HFF-Myc (cell line): ENCODE results near the gene PLEKHG4B.
"Not testable (repeated sequence)": the region's sequence is repeated elsewhere in the genome, so short reads cannot be mapped to it uniquely, and the experiment has no call there.

ENCODE experiments used
- DNase-seq: peaks from one replicate; pipeline ENCODE4 v3.0.0-alpha.2; 2011; ENCODE audit warnings: low read depth; ENCODE audit errors: extremely low read depth
- H3K4me3 ChIP-seq: replicated peaks from 2 replicates; pipeline ENCODE4 v1.5.1; 2011; ENCODE audit warnings: low read depth, mild to moderate bottlenecking, control low read depth, low read length
- TF ChIP-seq, protein P1 (sequence below): IDR thresholded peaks from 2 replicates; pipeline ENCODE4 v1.5.1; 2012; ENCODE audit warnings: mild to moderate bottlenecking, low read depth, low read length, control low read depth; ENCODE audit errors: missing control alignments

The PLEKHG4B gene

DNA sequence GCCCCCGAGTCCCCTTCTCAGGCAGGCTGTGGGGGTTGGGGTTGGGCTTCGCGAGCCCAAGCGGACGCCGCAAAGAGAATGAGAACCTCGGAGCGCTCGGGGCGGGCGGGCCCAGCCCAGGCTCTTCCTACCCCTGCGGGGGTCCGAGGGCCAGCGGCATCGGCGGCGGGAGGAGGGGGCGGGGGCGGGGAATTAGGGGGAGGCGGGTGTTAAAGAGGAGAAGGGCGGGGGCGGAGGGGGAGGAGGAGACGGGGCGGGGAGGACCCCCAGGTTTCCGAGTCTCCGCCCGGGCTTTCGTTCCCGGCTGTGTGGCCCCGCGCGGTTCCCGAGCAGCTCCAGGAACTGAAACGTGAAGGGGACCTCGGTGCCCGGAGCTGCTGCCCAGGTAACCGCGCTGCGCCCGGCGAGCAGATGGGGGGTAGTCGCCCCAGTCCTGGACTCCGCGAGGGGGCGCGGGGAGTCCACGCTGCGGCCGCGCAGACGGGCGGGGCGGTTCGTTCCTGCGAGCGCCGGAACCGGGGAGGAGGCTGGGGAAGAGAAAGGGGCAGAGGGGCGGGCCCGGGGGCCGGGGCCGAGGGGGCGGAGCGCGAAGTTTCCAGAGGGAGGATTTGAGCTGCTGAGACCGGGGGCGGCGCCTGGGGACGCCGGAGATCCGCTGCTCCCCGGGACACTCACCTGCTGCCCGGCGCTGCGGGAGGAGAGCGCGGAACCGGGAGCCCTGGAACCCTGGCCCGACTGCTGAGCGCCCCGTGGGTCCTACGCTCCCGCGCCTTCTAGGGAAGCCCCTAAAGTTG lies 38.4 kb upstream of the PLEKHG4B start:
- no peak for DNase-seq
- TF ChIP-seq, protein P1, sequence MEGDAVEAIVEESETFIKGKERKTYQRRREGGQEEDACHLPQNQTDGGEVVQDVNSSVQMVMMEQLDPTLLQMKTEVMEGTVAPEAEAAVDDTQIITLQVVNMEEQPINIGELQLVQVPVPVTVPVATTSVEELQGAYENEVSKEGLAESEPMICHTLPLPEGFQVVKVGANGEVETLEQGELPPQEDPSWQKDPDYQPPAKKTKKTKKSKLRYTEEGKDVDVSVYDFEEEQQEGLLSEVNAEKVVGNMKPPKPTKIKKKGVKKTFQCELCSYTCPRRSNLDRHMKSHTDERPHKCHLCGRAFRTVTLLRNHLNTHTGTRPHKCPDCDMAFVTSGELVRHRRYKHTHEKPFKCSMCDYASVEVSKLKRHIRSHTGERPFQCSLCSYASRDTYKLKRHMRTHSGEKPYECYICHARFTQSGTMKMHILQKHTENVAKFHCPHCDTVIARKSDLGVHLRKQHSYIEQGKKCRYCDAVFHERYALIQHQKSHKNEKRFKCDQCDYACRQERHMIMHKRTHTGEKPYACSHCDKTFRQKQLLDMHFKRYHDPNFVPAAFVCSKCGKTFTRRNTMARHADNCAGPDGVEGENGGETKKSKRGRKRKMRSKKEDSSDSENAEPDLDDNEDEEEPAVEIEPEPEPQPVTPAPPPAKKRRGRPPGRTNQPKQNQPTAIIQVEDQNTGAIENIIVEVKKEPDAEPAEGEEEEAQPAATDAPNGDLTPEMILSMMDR: no peak
- peak overlapping the region; percentile 40 for H3K4me3 ChIP-seq

DNA sequence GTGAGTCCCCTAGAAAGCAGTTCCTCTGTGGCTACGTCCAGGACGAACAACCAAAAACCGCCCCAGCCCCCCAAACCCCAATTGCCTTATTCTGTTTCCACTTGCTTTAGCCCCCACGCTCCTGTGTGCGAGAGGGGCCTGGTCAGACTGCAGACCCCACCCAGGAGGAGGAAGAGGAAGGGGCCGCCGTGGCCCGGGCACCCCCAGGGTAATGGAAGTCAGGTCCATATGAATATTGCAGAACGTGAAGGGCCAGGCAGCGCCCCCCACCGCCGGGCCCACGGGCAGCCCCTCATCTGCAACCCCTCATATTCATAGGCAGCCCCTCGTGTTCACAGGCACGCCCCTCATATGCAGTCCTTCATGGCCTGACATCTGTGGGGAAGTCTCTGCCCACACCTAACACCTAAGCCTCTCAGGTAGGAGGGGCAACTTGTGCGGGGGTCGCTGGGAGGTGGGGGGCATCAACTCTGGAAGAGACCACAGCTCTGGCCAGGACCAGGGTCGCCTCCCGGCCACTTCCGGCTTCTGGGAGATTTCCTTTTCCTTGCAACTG lies 37.7 kb upstream of the PLEKHG4B start:
- H3K4me3 ChIP-seq: peak overlapping the region; percentile 40
- TF ChIP-seq, protein P1: no peak

DNA sequence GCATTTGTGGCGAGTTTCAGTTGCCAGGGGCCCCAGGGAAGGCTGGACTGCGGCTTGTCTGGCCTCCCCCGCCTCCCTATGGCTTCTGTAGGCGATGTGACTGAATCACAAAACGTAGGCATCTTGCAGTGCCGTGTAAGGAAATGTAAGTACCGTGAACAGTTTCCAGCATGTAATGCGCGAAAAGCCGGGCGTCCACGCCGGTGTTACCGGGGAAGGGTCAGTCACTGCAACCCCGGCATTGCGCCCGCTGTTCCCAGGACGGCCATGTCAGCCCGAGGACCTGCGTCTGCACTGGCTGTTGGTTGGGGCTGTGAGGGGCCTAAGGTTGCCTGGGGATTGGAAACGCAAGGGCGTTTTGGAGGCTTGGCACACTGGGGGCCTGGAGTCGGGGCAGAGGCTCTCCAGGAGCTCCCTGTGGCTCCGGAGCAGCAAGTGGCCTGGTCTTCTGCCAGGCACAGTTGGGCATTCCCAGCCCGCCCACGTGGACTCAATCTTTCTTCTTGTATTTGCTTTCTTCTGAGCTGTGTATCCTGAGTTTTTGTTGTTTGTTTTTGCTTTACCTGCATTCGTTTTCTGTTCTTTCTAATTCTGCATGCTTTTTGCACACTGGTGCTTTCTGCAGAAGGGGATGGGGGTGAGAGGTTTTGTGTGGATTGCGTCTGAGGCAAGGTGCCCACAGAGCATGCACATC lies 36.9 kb upstream of the PLEKHG4B start:
- DNase-seq: no peak
- TF ChIP-seq, protein P1: no peak
- H3K4me3 ChIP-seq: no peak overlapping the region

More for the DNA sequence above, 37.7 kb upstream of the PLEKHG4B start:
- no peak for DNase-seq

DNA sequence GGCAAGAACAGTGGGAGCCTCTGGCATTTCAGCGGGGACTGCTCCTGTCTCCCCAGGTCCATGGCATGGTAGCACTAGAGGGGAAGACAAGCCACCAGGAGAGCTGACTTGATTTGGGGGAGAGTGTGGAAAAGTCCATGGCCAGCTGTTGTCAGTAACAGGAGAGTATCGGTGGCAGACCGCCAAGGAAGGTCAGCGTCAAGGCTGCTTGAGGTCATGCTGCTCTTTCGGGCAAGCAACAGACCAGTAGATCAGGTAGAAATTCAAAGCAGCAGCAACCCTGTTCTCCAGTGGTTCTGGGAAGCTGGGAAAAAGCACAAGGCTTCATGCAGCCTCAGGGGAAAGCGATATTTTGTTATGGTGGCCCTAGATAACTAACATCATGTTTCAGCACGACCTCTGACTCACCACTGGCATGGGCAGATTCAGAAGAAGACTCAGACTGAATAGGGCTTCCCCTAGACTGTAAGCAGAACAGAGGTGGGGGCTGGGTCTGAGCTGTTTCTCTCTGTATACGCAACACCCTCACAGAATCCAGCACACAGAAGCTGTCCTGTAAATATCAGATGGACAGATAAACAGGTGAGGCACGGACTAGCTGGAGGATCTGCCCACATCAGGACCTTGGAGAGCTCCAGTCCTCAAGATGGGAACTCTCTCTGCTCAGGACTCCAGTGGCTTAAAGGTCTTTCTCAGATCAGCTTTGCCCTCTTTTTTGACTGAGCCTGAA lies 35.2 kb upstream of the PLEKHG4B start:
- peak; percentile 24 for DNase-seq
- TF ChIP-seq, protein P1: no peak
- H3K4me3 ChIP-seq: no peak overlapping the region

DNA sequence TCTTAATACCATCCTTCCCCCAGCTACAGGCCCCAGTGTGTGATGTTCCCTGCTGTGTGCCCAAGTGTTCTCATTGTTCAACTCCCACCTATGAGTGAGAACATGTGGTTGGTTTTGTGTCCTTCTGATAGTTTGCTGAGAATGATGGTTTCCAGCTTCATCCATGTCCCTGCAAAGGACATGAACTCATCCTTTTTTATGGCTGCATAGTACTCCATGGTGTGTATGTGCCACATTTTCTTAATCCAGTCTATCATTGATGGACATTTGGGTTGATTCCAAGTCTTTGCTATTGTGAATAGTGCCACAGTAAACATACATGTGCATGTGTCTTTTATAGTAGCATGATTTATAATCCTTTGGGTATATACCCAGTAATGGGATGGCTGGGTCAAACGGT lies 31.7 kb upstream of the PLEKHG4B start:
- DNase-seq, H3K4me3 ChIP-seq: not testable (repeated sequence)

DNA sequence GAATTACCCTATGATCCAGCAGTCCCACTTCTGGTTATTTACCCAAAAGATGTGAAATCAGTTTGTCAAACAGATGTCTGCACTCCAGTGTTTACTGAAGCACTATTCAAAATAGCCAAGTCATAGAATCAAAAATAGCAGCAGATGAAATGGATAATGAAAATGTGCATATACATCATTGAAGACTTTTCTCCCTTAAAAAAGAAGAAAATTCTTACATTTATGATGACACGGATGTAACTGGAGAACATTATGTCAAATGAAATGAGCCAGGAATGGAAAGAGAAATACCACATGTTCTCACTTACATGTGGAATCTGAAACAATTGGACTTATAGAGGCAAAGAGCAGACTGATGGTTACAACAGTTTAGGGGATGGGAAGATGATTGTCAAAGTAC lies 21.5 kb upstream of the PLEKHG4B start:
- no peak for DNase-seq
- TF ChIP-seq, protein P1: no peak
- no peak overlapping the region for H3K4me3 ChIP-seq

DNA sequence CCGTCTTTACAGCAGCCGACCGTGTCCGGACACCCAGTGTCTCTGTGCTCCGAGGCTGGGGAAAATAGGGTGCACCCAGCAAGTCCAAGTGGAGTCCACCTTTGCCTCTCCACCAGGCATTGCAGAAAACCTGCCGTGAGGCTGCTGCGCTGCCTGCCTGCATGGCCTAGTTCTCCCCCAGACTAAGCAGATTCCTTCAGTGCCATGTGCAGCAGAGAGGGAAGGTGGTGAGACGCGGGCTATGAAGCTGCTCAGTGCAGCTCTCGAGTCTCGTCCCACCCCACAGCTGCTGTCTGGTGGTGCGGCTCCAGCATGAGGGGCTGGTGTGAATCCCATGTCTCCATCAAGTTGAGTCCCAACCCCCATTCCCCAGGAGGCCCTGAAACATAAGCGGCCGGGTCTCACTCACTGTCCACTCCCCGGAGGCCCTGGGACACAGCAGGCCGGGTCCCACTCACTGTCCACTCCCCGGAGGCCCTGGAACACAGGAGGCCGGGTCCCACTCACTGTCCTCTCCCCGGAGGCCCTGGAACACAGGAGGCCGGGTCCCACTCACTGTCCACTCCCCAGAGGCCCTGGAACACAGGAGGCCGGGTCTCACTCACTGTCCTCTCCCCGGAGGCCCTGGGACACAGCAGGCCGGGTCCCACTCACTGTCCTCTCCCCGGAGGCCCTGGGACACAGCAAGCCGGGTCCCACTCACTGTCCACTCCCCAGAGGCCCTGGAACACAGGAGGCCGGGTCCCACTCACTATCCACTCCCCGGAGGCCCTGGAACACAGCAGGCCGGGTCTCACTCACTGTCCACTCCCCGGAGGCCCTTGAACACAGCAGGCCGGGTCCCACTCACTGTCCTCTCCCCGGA lies 19.4 kb upstream of the PLEKHG4B start:
- not testable (repeated sequence) for DNase-seq, H3K4me3 ChIP-seq

DNA sequence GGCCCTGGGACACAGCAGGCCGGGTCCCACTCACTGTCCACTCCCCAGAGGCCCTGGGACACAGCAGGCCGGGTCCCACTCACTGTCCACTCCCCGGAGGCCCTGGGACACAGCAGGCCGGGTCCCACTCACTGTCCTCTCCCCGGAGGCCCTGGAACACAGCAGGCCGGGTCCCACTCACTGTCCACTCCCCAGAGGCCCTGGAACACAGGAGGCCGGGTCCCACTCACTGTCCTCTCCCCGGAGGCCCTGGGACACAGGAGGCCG lies 18.9 kb upstream of the PLEKHG4B start:
- not testable (repeated sequence) for H3K4me3 ChIP-seq, DNase-seq
